Neural cell (in vitro differentiated cells): ENCODE results near the gene IDUA. TPM values are rescaled to one million over a fixed set of nuclear protein-coding genes. Genes with fewer than 3 reads are reported as not detected.

ENCODE experiments used
- H2AFZ ChIP-seq: fragments of 200-600, 300-800 bp; sonication (generic), shearing (Covaris generic); 2 replicates; pipeline ENCODE4 v1.6.0; 2014; ENCODE audit warnings: low read depth, mild to moderate bottlenecking, antibody characterized with exemption, low read length, moderate library complexity
- H3F3A ChIP-seq: fragments of 200-600 bp; shearing (Covaris generic); 2 replicates; pipeline ENCODE4 v1.6.1; 2016; ENCODE audit warnings: mild to moderate bottlenecking, moderate library complexity, mixed read lengths, antibody characterized with exemption, low read length; ENCODE audit not compliant: insufficient read depth, poor library complexity, severe bottlenecking
- H3K27ac ChIP-seq: fragments of 200-600, 300-800 bp; sonication (generic), shearing (Covaris generic); 2 replicates; pipeline ENCODE4 v1.5.1; 2014; ENCODE audit warnings: mild to moderate bottlenecking, low read length, moderate library complexity
- H3K27me3 ChIP-seq: fragments of 300-800, 200-600 bp; sonication (generic), shearing (Covaris generic); 2 replicates; pipeline ENCODE4 v1.6.0; 2014; ENCODE audit warnings: mild to moderate bottlenecking, low read depth, low read length, moderate library complexity; ENCODE audit not compliant: insufficient read depth
- H3K36me3 ChIP-seq: fragments of 300-800, 200-600 bp; sonication (generic), shearing (Covaris generic); 2 replicates; pipeline ENCODE4 v1.5.1; 2014; ENCODE audit warnings: mild to moderate bottlenecking, antibody characterized with exemption, low read length, moderate library complexity; ENCODE audit not compliant: insufficient read depth
- H3K4me2 ChIP-seq: fragments of 300-800, 200-600 bp; sonication (generic), shearing (Covaris generic); 2 replicates; pipeline ENCODE4 v1.6.0; 2014; ENCODE audit warnings: mild to moderate bottlenecking, low read length
- H3K4me3 ChIP-seq: fragments of 300-800, 200-600 bp; sonication (generic), shearing (Covaris generic); 2 replicates; pipeline ENCODE4 v1.5.1; 2014; ENCODE audit warnings: mild to moderate bottlenecking, low read length, moderate library complexity
- H3K79me2 ChIP-seq: fragments of 200-600 bp; shearing (Covaris generic); replicated peaks from 2 replicates; pipeline ENCODE4 v1.6.0; 2014; ENCODE audit warnings: mild to moderate bottlenecking, low read length, moderate library complexity; ENCODE audit not compliant: insufficient read depth
- H3K9ac ChIP-seq: fragments of 300-800, 200-600 bp; sonication (generic), shearing (Covaris generic); 2 replicates; pipeline ENCODE4 v1.6.1; 2016; ENCODE audit warnings: mild to moderate bottlenecking, low read length, mixed read lengths
- H3K9me2 ChIP-seq: fragments of 200-600 bp; shearing (Covaris generic); 2 replicates; pipeline ENCODE4 v1.6.1; 2016; ENCODE audit warnings: mild to moderate bottlenecking, low read length, mixed read lengths; ENCODE audit not compliant: insufficient read depth
- H3K9me3 ChIP-seq: fragments of 200-600, 300-800 bp; sonication (generic), shearing (Covaris generic); 2 replicates; pipeline ENCODE4 v1.6.1; 2016; ENCODE audit warnings: mild to moderate bottlenecking, mixed run types, low read length, moderate library complexity, mixed read lengths
- H4K20me1 ChIP-seq: fragments of 200-600 bp; shearing (Covaris generic); 2 replicates; pipeline ENCODE4 v1.6.1; 2016; ENCODE audit warnings: mild to moderate bottlenecking, mixed run types; ENCODE audit not compliant: insufficient read depth
- EP300 ChIP-seq: fragments of 450-650 bp; conservative IDR thresholded peaks from 2 replicates; pipeline ENCODE4 v1.6.1; 2014; ENCODE audit warnings: antibody characterized with exemption, mild to moderate bottlenecking, moderate library complexity; ENCODE audit not compliant: poor library complexity, severe bottlenecking
- EZH2 ChIP-seq: fragments of 200-600, 300-800 bp; shearing (Covaris generic), sonication (generic); IDR thresholded peaks from 2 replicates; pipeline ENCODE4 v1.6.1; 2014; ENCODE audit warnings: antibody characterized with exemption, low read length, borderline replicate concordance, mild to moderate bottlenecking; ENCODE audit not compliant: insufficient read depth, poor library complexity, severe bottlenecking
- MXI1 ChIP-seq: fragments of 450-650 bp; conservative IDR thresholded peaks from 2 replicates; pipeline ENCODE4 v1.6.1; 2014; ENCODE audit warnings: antibody characterized with exemption, mild to moderate bottlenecking; ENCODE audit not compliant: poor library complexity, severe bottlenecking
- POLR2AphosphoS5 ChIP-seq: IDR thresholded peaks from 2 replicates; pipeline ENCODE4 v1.6.1; 2012
- RAD21 ChIP-seq: fragments of 450-650 bp; conservative IDR thresholded peaks from 2 replicates; pipeline ENCODE4 v1.6.1; 2014; ENCODE audit warnings: antibody characterized with exemption, mild to moderate bottlenecking, moderate library complexity
- SMC3 ChIP-seq: fragments of 450-650 bp; conservative IDR thresholded peaks from 2 replicates; pipeline ENCODE4 v1.6.1; 2014; ENCODE audit warnings: antibody characterized with exemption, mild to moderate bottlenecking, moderate library complexity; ENCODE audit not compliant: poor library complexity
- TAF1 ChIP-seq: IDR thresholded peaks from 2 replicates; pipeline ENCODE4 v1.6.1; 2012; ENCODE audit warnings: low read depth
- polyA plus RNA-seq: library from polyadenylated mRNA; depleted of rRNA; stranded (reverse); fragments of >200 nt; gene quantifications from 2 replicates; pipeline ENCODE4 v1.2.3, GENCODE V29; 2014
- TF ChIP-seq, protein P1 (sequence below): IDR thresholded peaks from 2 replicates; pipeline ENCODE4 v1.6.1; 2012; ENCODE audit warnings: borderline replicate concordance
- TF ChIP-seq, protein P2 (sequence below): fragments of 450-650 bp; IDR thresholded peaks from 2 replicates; pipeline ENCODE4 v1.5.1; 2014; ENCODE audit warnings: antibody characterized with exemption, mild to moderate bottlenecking, moderate library complexity; ENCODE audit not compliant: poor library complexity, severe bottlenecking

Gene IDUA
- polyA plus RNA-seq, 1 donor from 2014 or later = 12.7 TPM

DNA sequence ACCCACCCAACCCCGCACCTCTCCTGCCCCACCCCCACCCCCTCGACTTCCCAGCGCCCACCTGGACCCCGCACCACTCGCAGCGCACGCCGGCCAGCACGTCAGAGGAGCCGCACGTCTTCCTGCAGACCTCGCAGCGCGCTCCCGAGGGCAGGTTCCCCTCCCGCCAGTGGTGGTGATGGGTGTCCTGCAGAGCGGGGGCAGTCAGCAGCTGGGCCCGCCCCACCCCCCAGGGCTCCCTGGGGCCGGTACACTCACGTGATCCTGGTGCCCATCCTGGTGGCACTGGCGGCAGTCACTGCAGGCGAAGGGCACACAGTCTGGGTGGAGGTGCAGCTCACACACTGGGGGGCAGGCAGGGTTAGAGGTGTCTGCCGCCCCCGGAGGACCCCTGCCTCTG lies 18.6 kb upstream of the IDUA start:
- TF ChIP-seq MXI1 = no peak
- no peak for TF ChIP-seq TAF1
- TF ChIP-seq POLR2AphosphoS5 = no peak
- no peak for TF ChIP-seq SMC3
- no peak for TF ChIP-seq EP300
- TF ChIP-seq EZH2 = no peak
- TF ChIP-seq, protein P1, sequence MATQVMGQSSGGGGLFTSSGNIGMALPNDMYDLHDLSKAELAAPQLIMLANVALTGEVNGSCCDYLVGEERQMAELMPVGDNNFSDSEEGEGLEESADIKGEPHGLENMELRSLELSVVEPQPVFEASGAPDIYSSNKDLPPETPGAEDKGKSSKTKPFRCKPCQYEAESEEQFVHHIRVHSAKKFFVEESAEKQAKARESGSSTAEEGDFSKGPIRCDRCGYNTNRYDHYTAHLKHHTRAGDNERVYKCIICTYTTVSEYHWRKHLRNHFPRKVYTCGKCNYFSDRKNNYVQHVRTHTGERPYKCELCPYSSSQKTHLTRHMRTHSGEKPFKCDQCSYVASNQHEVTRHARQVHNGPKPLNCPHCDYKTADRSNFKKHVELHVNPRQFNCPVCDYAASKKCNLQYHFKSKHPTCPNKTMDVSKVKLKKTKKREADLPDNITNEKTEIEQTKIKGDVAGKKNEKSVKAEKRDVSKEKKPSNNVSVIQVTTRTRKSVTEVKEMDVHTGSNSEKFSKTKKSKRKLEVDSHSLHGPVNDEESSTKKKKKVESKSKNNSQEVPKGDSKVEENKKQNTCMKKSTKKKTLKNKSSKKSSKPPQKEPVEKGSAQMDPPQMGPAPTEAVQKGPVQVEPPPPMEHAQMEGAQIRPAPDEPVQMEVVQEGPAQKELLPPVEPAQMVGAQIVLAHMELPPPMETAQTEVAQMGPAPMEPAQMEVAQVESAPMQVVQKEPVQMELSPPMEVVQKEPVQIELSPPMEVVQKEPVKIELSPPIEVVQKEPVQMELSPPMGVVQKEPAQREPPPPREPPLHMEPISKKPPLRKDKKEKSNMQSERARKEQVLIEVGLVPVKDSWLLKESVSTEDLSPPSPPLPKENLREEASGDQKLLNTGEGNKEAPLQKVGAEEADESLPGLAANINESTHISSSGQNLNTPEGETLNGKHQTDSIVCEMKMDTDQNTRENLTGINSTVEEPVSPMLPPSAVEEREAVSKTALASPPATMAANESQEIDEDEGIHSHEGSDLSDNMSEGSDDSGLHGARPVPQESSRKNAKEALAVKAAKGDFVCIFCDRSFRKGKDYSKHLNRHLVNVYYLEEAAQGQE = no peak
- TF ChIP-seq, protein P2, sequence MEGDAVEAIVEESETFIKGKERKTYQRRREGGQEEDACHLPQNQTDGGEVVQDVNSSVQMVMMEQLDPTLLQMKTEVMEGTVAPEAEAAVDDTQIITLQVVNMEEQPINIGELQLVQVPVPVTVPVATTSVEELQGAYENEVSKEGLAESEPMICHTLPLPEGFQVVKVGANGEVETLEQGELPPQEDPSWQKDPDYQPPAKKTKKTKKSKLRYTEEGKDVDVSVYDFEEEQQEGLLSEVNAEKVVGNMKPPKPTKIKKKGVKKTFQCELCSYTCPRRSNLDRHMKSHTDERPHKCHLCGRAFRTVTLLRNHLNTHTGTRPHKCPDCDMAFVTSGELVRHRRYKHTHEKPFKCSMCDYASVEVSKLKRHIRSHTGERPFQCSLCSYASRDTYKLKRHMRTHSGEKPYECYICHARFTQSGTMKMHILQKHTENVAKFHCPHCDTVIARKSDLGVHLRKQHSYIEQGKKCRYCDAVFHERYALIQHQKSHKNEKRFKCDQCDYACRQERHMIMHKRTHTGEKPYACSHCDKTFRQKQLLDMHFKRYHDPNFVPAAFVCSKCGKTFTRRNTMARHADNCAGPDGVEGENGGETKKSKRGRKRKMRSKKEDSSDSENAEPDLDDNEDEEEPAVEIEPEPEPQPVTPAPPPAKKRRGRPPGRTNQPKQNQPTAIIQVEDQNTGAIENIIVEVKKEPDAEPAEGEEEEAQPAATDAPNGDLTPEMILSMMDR = no peak
- no peak for TF ChIP-seq RAD21
- H3K4me2 ChIP-seq = no peak overlapping the region
- peaks cover 8% of the 10 kb centered on the region for H3K27me3 ChIP-seq
- no peak overlapping the region for H3K27ac ChIP-seq
- no peaks in the 10 kb centered on the region for H3K36me3 ChIP-seq
- no peaks in the 10 kb centered on the region for H3K9me3 ChIP-seq
- no peak overlapping the region for H2AFZ ChIP-seq
- no peak overlapping the region for H3K9ac ChIP-seq
- no peaks in the 10 kb centered on the region for H3F3A ChIP-seq
- no peaks in the 10 kb centered on the region for H3K9me2 ChIP-seq
- H4K20me1 ChIP-seq = no peaks in the 10 kb centered on the region
- H3K4me3 ChIP-seq = no peak overlapping the region
- no peaks in the 10 kb centered on the region for H3K79me2 ChIP-seq

DNA sequence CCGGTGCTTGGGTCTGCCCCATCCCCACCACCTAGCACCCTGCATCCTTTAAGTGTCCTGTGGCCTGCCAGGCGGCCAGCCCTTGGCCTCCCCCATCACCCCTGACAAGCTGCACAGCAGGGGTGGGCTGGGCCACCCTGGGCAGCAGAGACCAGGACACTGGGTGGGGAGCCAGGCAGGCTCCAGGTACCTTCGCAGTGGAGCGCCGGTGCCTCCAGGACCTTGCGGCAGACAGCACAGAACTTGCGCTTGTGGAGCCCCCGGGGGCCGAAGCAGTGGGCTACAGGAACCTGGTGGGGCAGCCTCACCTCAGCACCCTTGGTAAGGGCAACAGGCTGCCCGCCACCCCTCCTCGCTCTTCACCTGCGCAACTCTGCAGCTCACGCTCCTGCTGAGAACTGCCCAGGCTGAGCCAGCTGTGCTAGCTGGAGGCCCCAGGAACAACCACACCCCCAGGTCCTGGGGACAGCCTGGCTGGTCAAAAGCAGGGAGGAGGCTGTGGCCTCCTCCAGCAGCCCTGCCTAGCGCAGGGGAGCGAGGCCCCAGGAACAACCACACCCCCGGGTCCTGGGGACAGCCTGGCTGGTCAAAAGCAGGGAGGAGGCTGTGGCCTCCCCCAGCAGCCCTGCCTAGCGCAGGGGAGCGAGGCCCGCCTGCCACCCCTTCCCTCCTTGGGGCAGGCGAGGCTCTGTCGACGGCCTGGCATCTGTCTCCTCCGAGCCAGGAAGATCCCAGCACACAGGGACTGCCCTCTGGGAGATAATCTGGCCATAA lies 18.0 kb upstream of the IDUA start:
- no peaks in the 10 kb centered on the region for H3K9me2 ChIP-seq
- H3K36me3 ChIP-seq = no peaks in the 10 kb centered on the region
- TF ChIP-seq, protein P1 = no peak
- H3K79me2 ChIP-seq = no peaks in the 10 kb centered on the region
- no peak overlapping the region for H3K4me2 ChIP-seq
- no peak overlapping the region for H2AFZ ChIP-seq
- H3K27me3 ChIP-seq = peaks cover 8% of the 10 kb centered on the region
- no peak overlapping the region for H3K27ac ChIP-seq
- H3F3A ChIP-seq = no peaks in the 10 kb centered on the region
- H3K9ac ChIP-seq = no peak overlapping the region
- no peak overlapping the region for H3K4me3 ChIP-seq
- H4K20me1 ChIP-seq = no peaks in the 10 kb centered on the region
- H3K9me3 ChIP-seq = no peaks in the 10 kb centered on the region
